ENCODE data around the gene LRRC28. TPM values are rescaled to one million over a fixed set of nuclear protein-coding genes. Genes with fewer than 3 reads are reported as not detected.

Gene LRRC28
- total and polyA plus RNA-seq, 9 of the 15 experiments (the other 6 are each of a cell fraction or from before 2014, with no cell fraction given) = 5.5 to 17.4 (median 7.9) TPM

DNA sequence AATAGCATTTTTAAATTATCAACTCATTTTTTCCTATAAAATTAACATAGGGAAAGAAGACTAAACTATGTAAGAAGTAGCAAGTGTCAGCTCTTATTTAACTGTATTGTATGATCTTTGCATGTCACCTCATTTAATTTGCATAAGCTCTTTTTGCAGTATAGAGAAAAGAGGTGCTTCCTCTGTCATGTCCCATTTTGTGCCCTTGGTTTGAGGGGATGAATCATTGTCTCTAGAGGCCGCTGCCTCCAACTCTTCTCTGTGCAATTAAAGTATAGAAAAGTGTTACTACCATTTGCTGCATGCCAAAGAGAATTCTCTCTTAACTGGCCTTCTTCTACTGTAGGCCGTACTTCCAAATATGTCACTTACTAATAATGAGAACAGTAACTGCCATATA is 93.4 kb downstream of the LRRC28 start:
- H3K4me1 ChIP-seq (replicated peaks in 1 of 2; ENCODE audit: control insufficient read depth in 2 of 2, insufficient read depth in 2 of 2, low read length in 2 of 2) = no peaks in the 10 kb centered on the region
- no peaks in the 10 kb centered on the region for H3K9me3 ChIP-seq (replicated peaks; ENCODE audit: control insufficient read depth, insufficient read depth, low read depth, low read length)
- intact Hi-C loops (cut with micrococcal nuclease) = no loop called here
- DNase-seq (ENCODE audit: extremely low read depth in 1 of 4, low spot score in 3 of 4) (no peak), ATAC-seq (no peak), FAIRE-seq (no peak)
- no peaks in the 10 kb centered on the region for H3K36me3 ChIP-seq (ENCODE audit: control insufficient read depth, insufficient read depth, low read length)
- no peak overlapping the region for H3K9ac ChIP-seq (ENCODE audit: insufficient read depth in 1 of 2, low read depth in 2 of 2, low read length in 2 of 2)
- H3K9me1 ChIP-seq (ENCODE audit: control insufficient read depth, insufficient read depth, low read length) = no peaks in the 10 kb centered on the region
- WGBS (ENCODE audit: insufficient coverage, low coverage, missing lambda C conversion rate) = 32% methylated on average over 2 of the region's 2 CpGs
- H3K27ac ChIP-seq (ENCODE audit: extremely low read depth, low read depth, low read length) = no peak overlapping the region
- TF ChIP-seq SMAD2 (IDR thresholded peaks at IDR 0.05; ENCODE audit: low read depth, low read length) = no peak
- TF ChIP-seq TAF15 (IDR thresholded peaks at IDR 0.05; ENCODE audit: low read depth, low read length) = no peak
- no peak for TF ChIP-seq NEUROD1 (IDR thresholded peaks at IDR 0.05; ENCODE audit: borderline replicate concordance, low read depth, low read length, partially characterized antibody)
- no peak for TF ChIP-seq TAL1 (IDR thresholded peaks at IDR 0.05)
- TF ChIP-seq, protein P1, sequence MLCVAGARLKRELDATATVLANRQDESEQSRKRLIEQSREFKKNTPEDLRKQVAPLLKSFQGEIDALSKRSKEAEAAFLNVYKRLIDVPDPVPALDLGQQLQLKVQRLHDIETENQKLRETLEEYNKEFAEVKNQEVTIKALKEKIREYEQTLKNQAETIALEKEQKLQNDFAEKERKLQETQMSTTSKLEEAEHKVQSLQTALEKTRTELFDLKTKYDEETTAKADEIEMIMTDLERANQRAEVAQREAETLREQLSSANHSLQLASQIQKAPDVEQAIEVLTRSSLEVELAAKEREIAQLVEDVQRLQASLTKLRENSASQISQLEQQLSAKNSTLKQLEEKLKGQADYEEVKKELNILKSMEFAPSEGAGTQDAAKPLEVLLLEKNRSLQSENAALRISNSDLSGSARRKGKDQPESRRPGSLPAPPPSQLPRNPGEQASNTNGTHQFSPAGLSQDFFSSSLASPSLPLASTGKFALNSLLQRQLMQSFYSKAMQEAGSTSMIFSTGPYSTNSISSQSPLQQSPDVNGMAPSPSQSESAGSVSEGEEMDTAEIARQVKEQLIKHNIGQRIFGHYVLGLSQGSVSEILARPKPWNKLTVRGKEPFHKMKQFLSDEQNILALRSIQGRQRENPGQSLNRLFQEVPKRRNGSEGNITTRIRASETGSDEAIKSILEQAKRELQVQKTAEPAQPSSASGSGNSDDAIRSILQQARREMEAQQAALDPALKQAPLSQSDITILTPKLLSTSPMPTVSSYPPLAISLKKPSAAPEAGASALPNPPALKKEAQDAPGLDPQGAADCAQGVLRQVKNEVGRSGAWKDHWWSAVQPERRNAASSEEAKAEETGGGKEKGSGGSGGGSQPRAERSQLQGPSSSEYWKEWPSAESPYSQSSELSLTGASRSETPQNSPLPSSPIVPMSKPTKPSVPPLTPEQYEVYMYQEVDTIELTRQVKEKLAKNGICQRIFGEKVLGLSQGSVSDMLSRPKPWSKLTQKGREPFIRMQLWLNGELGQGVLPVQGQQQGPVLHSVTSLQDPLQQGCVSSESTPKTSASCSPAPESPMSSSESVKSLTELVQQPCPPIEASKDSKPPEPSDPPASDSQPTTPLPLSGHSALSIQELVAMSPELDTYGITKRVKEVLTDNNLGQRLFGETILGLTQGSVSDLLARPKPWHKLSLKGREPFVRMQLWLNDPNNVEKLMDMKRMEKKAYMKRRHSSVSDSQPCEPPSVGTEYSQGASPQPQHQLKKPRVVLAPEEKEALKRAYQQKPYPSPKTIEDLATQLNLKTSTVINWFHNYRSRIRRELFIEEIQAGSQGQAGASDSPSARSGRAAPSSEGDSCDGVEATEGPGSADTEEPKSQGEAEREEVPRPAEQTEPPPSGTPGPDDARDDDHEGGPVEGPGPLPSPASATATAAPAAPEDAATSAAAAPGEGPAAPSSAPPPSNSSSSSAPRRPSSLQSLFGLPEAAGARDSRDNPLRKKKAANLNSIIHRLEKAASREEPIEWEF (CRISPR knock-in tag; IDR thresholded peaks at IDR 0.05) = no peak
- no peaks in the 10 kb centered on the region for H3K27me3 ChIP-seq (ENCODE audit: control insufficient read depth in 2 of 2, insufficient read depth in 2 of 2, low read length in 2 of 2)
- no peaks in the 10 kb centered on the region for H3K79me2 ChIP-seq (ENCODE audit: control insufficient read depth, insufficient read depth, low read length)
- ChIA-PET POLR2A (no interaction called here), CTCF (ENCODE audit: low intra/inter-chr PET ratio) (no interaction called here)
- no peak overlapping the region for H3K4me2 ChIP-seq (ENCODE audit: insufficient read depth, low read length)
- H2AFZ ChIP-seq (ENCODE audit: low read depth, low read length) = no peak overlapping the region
- in situ Hi-C loops (cut with MboI) = no loop called here
- no peaks in the 10 kb centered on the region for H4K20me1 ChIP-seq (replicated peaks; ENCODE audit: control insufficient read depth, insufficient read depth, low read length)
- no peak overlapping the region for H3K4me3 ChIP-seq
- no TSS peak for BruUV-seq (replicated peaks)

Measured in K562 (cell line).